ENCODE data around the gene HSPB2.

- TF ChIP-seq POLR2AphosphoS5 (IDR thresholded peaks at IDR 0.05; ENCODE audit: borderline replicate concordance, low read depth, low read length) (no peak), EZH2 (IDR thresholded peaks at IDR 0.05) (no peak), FOXP2 (optimal IDR thresholded peaks at IDR 0.05; ENCODE audit: control extremely low read depth, extremely low read length, insufficient read depth) (no peak)
Observed at GRCh38 chr11:111870522-111870885, 42.0 kb upstream of the HSPB2 start.

Measured in SK-N-MC (cell line).